NCI-H1436 (cell line): ENCODE measurements around the gene MS4A18.
"Not testable (repeated sequence)": the region's sequence is repeated elsewhere in the genome, so short reads cannot be mapped to it uniquely, and the experiment has no call there.

ENCODE experiments used
- DNase-seq: peaks from one replicate; lab custom pipeline; 2025; lab: John Stamatoyannopoulos, UW

MS4A18 gene

DNA sequence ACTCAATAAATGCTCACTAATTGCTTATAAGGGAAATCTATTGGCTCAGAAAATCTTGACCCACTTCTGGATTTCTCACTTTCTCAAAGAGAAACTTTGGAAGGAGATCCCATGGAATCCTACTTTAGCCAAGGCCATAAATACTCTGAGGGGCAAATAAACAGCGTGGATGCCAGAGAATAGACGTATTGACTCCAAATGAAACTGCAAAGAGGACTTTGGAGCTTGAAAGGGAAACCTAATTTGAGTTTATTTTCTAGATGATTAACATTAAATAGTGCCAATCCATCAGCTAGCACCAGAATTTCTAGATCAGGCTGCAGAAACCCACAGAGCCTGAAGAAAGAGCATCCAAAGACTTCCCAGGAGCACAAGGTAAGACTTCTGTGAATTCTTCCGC lies at the start of gene MS4A18:
Gene MS4A18, plus strand, starts transcription at position 301 of the 400 bp plus-strand sequence.
- DNase-seq = no peak

DNA sequence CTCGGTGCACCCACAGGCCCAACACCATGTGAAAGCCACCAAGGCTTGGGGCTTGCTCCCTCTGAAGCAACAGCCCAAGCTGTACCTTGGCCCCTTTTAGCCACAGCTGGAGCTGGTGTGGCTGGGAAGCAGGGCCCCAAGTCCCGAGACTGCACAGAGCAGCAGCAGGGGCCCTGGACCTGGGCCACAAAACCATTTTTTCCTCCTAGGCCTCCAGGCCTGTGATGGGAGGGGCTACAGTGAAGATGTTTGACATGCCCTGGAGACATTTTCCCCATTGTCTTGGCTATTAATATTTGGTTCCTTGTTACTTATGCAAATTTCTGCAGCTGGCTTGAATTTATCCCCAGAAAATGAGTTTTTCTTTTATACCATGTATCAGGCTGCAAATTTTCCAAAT lies 46.3 kb upstream of the MS4A18 start:
- DNase-seq = not testable (repeated sequence)

GRCh38 chr11:60679879-60680278 lies 44.6 kb upstream of the MS4A18 start:
- DNase-seq = no peak

GRCh38 chr11:60680455-60681119 lies 43.9 kb upstream of the MS4A18 start:
- no peak for DNase-seq

DNA sequence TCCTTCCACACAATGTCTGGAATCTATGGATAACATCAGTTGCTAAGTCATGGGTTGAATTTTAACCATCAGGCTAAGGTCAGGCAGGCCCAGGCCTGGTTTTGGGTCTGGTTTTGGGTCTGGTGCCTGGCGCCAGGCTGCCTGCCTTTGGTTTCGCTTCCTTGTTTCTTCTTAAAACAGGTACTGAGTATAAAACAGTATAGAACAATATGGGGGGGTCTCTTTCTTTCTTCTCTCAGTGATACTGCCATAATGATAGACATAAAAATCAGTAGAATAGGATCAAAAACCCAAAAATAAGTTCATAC lies 40.0 kb upstream of the MS4A18 start:
- not testable (repeated sequence) for DNase-seq

DNA sequence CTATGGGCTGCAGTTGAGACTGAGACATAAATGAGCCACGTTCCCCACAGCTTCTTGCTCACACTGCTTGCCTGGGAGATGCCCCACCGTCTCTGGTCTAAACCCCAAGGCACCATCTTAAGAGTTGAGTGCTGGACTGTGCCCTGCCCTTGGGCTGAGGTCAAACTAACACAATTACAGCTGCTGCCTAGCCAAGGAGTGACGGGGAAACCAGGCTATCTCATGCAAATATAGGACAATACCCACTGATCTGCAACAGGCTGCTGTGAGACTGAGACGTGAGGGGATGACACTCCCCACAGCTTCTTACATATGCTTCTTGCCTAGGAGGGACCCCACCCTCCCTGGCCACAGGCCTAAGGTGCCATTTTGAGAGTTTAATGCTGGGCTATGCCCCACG lies 32.9 kb upstream of the MS4A18 start:
- no peak for DNase-seq

DNA sequence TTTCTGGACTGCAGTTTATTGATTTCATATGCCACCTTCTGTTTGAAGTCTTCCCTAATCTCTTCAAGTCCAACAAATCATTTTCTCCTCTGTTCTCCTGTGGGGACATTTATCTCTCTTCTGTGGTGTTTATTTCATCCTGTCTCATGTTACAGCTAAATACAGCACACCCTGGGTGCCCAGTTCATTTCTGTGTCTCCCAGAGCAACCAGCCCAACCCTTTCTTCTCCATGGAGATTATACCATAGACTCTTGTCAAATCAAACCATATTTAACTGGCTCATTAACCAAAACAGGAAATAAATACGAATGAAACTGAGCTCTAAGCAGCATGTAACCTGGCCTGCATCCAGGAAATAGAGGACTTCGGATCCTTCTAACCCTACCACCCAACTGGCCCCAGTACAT lies 25.2 kb upstream of the MS4A18 start, which contains the start of gene MS4A8:
Gene MS4A8, plus strand, starts transcription at position 329 of the 408 bp plus-strand sequence. CDS start 1,249 bp downstream, outside the sequence.
- DNase-seq = peak; percentile 89

DNA sequence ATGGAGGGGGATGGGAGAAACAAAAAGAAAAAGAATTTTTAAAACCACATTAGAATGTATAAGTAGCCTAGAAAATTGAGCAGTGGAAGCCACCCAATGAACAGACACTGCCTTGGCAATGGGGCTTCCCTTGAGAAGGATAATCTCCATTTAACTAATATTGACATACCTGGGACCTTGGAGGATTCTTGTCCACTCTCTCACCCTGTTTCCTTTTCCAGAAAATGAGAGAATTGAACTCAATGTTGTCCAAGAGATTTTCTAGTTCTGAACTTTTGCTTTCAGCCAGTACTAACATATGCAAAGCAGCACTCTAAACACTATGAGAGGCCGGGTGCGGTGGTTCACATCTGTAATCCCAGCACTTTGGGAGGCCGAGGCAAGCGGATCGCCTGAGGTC lies 24.6 kb upstream of the MS4A18 start:
- no peak for DNase-seq

GRCh38 chr11:60700689-60701468 lies 23.6 kb upstream of the MS4A18 start:
- DNase-seq = peak; percentile 72

- DNase-seq = no peak
Measured at GRCh38 chr11:60701469-60701818, 23.1 kb upstream of the MS4A18 start.

DNA sequence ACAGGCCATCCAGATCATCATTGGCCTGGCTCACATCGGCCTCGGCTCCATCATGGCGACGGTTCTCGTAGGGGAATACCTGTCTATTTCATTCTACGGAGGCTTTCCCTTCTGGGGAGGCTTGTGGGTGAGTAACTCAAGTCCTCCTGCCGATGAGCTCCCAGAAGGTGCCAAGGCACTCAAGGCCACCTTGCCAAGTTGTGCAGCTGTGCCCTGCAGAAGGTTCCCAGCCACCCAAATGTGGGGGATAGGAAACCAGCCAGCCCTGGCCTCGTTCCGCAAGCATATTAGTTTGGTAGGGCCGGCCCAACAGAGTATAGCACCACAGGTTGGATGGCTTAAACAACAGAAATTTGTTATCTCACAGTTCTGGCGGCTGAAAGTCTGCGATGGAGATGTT lies 21.1 kb upstream of the MS4A18 start:
- DNase-seq = no peak

DNA sequence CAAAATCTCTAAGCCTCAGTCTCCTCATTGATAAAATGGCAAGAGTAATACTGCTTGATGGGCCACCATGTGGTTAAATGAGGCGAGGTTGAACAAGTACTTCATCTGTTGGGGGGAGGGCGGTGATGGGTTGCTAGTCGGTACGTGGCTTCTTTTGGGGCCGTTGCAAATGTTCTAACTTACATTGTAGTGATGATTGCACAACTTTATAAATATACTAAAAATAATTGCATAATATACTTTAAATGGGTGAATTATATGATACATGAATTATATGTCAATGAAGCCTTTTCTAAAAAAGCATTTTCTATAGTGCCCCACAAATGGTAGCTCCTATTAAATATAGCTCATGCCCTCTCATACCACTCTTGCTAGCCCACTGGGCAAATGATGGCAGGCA lies 18.6 kb upstream of the MS4A18 start:
- DNase-seq = no peak

DNA sequence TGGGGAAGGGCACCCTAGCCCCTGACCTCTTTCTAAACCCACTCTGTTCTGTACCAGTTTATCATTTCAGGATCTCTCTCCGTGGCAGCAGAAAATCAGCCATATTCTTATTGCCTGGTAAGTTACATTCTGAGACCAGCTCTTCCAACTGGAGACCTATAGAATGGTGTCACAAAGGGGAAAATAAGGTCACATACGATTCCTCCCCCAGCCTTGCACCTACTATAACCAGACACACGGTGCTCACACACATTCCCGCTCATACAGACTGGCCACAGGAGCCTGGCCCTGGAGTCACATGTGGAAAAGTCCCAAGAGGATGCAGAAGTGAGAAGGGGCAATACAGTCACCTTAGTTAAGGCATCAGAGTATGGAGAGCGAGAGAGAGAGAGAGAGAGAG lies 17.6 kb upstream of the MS4A18 start:
- no peak for DNase-seq

- DNase-seq = no peak
Measured at GRCh38 chr11:60710482-60710881, 14.0 kb upstream of the MS4A18 start.

DNA sequence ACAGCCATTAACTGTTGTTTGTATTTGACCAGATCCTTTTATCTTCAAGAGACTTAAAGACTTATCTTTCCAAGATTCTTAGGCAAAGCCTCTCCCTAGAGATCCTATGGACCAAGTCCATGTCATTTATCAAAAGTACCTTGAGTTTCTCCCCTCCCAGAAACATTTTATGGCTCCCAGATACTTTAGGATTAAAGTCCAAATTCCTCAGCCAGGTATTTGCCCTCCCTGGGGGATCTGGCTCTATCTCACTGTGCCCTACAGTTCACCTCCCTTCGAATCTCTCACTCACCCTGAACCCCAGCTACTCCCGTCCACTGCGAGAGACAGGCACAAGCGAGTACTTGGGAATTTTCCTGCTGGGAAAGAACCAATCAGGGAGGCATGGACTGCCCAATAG lies 13.2 kb upstream of the MS4A18 start:
- DNase-seq = no peak

DNA sequence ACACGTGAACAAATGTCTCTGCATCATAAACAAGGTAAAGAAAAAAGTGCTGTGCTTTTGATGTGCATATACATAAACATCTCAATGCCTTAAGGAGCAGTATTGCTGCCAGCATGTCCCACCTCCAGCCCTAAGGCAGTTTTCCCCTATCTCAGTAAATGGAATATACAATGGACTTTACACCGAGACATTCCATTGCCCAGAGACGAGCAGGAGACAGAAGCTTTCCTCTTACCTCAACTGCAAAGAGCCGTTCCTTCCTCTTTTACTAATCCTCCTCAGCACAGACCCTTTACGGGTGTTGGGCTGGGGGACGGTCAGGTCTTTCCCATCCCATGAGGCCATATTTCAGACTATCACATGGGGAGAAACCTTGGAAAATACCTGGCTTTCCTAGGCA lies 11.1 kb upstream of the MS4A18 start:
- DNase-seq = not testable (repeated sequence)

- no peak for DNase-seq
Measured at GRCh38 chr11:60717956-60718355, 6.6 kb upstream of the MS4A18 start.

GRCh38 chr11:60718524-60719316 lies 5.8 kb upstream of the MS4A18 start:
- DNase-seq = no peak

- no peak for DNase-seq
Measured at GRCh38 chr11:60719391-60719790, 5.1 kb upstream of the MS4A18 start.

DNA sequence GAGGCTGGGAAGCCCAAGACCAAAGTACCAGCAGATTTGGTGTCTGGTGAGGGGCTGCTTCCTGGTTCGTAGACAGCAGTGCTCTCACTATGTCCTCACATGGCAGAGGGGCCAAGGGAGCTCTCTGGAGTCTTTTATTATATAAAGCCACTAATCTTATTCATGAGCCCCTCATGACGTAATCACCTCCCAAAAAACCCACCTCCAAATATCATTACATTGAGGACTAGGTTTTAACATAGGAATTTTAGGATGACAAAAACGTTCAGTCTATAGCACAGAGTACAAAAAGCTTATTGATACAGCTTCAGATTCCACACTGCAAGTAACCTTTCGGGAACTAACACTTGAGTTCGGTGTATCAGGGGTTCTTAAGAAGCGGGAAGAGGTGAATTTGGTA lies 4.1 kb upstream of the MS4A18 start:
- DNase-seq = no peak

GRCh38 chr11:60725592-60725991 lies 1.1 kb downstream of the MS4A18 start:
- DNase-seq = no peak

DNA sequence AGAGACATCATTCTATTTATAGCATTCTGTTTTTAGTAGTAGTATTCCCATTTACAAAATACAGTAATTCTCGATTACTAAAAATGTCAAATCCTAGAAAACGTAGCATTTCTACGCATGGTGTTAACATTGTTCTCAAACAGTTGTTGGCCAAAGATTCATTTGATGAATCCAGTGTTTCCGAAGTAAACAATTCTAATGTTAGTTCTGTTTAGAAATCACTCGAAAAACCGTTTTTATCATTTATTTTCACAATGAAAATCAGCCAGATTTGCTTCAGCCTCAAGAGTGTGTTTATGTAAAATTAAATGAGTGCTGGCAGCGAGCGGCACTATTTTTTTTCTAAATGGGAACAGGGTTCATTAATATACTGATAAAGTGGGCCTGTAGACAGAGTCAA lies 7.1 kb downstream of the MS4A18 start:
- DNase-seq = no peak

- no peak for DNase-seq
Measured at GRCh38 chr11:60734279-60734678, 9.8 kb downstream of the MS4A18 start.
